CD8-positive, alpha-beta memory T cell (primary cell): ENCODE data around the gene PCBP4. TPM values are rescaled to one million over a fixed set of nuclear protein-coding genes. Genes with fewer than 3 reads are reported as not detected.

ENCODE experiments used
- CTCF ChIA-PET: fragments of 350-600 bp; sonication (Branson Sonifier 250); formaldehyde crosslinking; loops from one replicate; lab custom pipeline; 2021; ENCODE audit warnings: antibody characterized with exemption; lab: Charles Lee
- POLR2A ChIA-PET: fragments of 350-600 bp; sonication (Branson Sonifier 250); formaldehyde crosslinking; loops from one replicate; lab custom pipeline; 2021; ENCODE audit warnings: antibody characterized with exemption; lab: Charles Lee
- DNase-seq, 5 donors: peaks; one replicate each; pipeline versions ENCODE4 v3.0.0 to v3.0.0-alpha.2; 2020 to 2022; ENCODE audit warnings: mixed read lengths in 1 of 5
- H3K27ac ChIP-seq: one replicate; pipeline ENCODE4 v1.7.0; 2013; ENCODE audit warnings: low read depth, mild to moderate bottlenecking, low read length, moderate library complexity
- H3K27me3 ChIP-seq: 2 replicates; pipeline ENCODE4 v1.7.0; 2013; ENCODE audit warnings: low read length, mild to moderate bottlenecking; ENCODE audit not compliant: insufficient read depth, poor library complexity, severe bottlenecking
- H3K36me3 ChIP-seq: 2 replicates; pipeline ENCODE4 v1.7.0; 2013; ENCODE audit warnings: mild to moderate bottlenecking, low read length, moderate library complexity; ENCODE audit not compliant: insufficient read depth
- H3K4me1 ChIP-seq: 2 replicates; pipeline ENCODE4 v1.7.0; 2013; ENCODE audit warnings: mild to moderate bottlenecking, low read length, moderate library complexity; ENCODE audit not compliant: insufficient read depth
- H3K4me3 ChIP-seq: 2 replicates; pipeline ENCODE4 v1.7.0; 2013; ENCODE audit warnings: mild to moderate bottlenecking, low read length
- H3K9me3 ChIP-seq: 2 replicates; pipeline ENCODE4 v1.7.0; 2013; ENCODE audit warnings: mild to moderate bottlenecking, low read length
- H3K27ac Mint-ChIP-seq, 8 donors: one replicate each; pipeline ENCODE4 v1.8.0; 2020 to 2021; ENCODE audit warnings: mixed read lengths in 8 of 8, mild to moderate bottlenecking in 6 of 8, inconsistent platforms in 3 of 8, moderate library complexity in 3 of 8
- H3K27me3 Mint-ChIP-seq, 2 donors: one replicate each; pipeline ENCODE4 v1.8.0; 2020 to 2021; ENCODE audit warnings: mixed read lengths in 2 of 2, mild to moderate bottlenecking in 1 of 2, moderate library complexity in 1 of 2
- H3K36me3 Mint-ChIP-seq, 3 donors: one replicate each; pipeline ENCODE4 v1.8.0; 2020 to 2021; ENCODE audit warnings: mixed read lengths in 3 of 3, inconsistent platforms in 1 of 3, mild to moderate bottlenecking in 1 of 3
- H3K4me1 Mint-ChIP-seq, 3 donors: one replicate each; pipeline ENCODE4 v1.8.0; 2020 to 2021; ENCODE audit warnings: mixed read lengths in 3 of 3, inconsistent platforms in 1 of 3, mild to moderate bottlenecking in 1 of 3
- H3K4me3 Mint-ChIP-seq, 7 donors: one replicate each; pipeline ENCODE4 v1.8.0; 2020 to 2021; ENCODE audit warnings: mixed read lengths in 7 of 7, mild to moderate bottlenecking in 6 of 7, moderate library complexity in 4 of 7, inconsistent platforms in 2 of 7
- H3K9me3 Mint-ChIP-seq, 5 donors: one replicate each; pipeline ENCODE4 v1.8.0; 2020 to 2022; ENCODE audit warnings: mixed read lengths in 5 of 5, mild to moderate bottlenecking in 3 of 5, moderate library complexity in 2 of 5, inconsistent platforms in 1 of 5
- polyA plus RNA-seq: library from polyadenylated mRNA; unstranded; fragments of 300-500 nt; fragmentation: Illumina TruSeq; gene quantifications from one replicate; pipeline ENCODE4 v1.2.3, GENCODE V29; 2021
- total RNA-seq, 2 experiments: library from RNA; stranded (reverse); gene quantifications; one replicate each; pipeline ENCODE4 v1.2.3, GENCODE V29; 2021

Gene PCBP4
- total and polyA plus RNA-seq, 3 experiments from 2014 or later = 9.7 to 12.5 (median 12.5) TPM

DNA sequence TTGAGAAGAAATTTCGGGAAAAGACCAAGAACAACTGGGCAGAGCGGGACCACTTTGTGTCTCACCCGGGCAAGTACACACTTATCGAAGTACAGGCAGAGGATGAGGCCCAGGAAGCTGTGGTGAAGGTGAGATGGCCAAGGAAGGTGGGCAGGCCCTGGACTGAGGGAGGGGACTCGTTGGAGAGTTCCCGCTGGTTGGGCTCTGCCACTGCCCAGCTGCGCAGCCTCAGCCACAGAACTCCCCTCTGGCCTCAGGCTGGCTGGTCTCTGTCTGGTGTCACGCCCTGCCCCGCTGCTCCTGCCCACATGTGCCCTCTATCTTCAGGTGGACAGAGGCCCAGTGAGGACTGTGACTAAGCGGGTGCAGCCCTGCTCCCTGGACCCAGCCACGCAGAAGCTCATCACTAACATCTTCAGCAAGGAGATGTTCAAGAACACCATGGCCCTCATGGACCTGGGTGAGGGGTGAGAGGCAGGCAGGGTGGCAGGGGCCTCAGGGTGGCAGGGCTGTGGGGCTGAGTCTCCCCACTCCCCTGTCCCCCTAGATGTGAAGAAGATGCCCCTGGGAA lies 22.7 kb downstream of the PCBP4 start:
- ChIA-PET CTCF (interaction anchor here (1.2 to 6.2 kb wide), 2 partner anchors 28 to 246 kb away, joined by 3 to 65 read pairs; partner anchors contain the start of genes ABHD14A and ABHD14B), POLR2A (interaction anchor here (0.5 kb wide), 1 partner anchor 1843 kb away, joined by 4 read pairs; no protein-coding TSS in a partner anchor)
- Mint-ChIP-seq H3K4me3 (peak overlapping the region in 2 of 7 donors; percentile 48 to 59), H3K9me3 (no peaks in the 10 kb centered on the region), H3K36me3 (peaks cover 0 to 11% (median 4%) of the 10 kb centered on the region in 3 donors), H3K27ac (no peak overlapping the region), H3K4me1 (peaks cover 16 to 38% (median 21%) of the 10 kb centered on the region in 3 donors), H3K27me3 (no peaks in the 10 kb centered on the region)
- Histone ChIP-seq H3K27me3 (no peaks in the 10 kb centered on the region), H3K27ac (no peak overlapping the region), H3K9me3 (no peaks in the 10 kb centered on the region), H3K4me1 (peaks cover 30% of the 10 kb centered on the region), H3K36me3 (no peaks in the 10 kb centered on the region), H3K4me3 (no peak overlapping the region)
- DNase-seq = no peak

DNA sequence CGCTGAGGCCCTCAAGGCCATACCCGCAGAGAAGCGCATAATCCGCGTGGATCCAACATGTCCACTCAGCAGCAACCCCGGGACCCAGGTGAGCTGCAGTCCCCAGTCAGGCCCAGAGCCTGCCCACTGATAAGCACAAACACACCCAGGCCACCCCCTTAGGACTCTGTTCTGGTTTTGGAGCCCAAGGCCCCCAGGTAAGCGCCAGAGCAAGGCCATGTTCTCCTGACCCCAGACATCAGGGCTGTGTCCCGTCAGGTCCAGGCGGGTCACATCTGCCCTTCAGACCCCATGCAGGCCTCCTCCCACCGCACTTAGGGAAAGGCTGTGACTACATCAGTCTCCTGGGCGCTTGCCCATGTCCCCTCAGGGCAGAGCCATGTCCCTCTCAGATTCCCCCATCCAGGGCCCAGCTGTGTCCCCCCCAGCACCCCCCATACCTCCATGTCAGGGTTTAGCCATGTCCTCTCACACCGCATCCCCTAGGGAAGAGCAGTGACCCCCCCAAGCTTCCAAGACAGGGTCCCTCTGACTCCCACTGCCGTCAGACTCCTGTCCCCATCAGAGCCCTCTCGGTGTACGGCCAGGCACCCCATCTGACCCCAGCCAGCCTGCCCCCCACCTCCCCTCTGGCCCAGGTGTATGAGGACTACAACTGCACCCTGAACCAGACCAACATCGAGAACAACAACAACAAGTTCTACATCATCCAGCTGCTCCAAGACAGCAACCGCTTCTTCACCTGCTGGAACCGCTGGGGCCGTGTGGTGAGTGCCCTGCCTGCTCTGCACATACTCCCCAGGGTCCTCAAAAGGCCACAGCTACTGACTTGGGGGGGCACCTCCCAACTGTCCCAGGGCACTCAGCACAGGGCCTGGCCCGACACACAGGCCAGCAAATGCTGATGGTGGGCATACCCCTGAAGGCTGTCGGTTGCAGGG lies 23.5 kb downstream of the PCBP4 start:
- Histone ChIP-seq H3K4me3 (no peak overlapping the region), H3K27ac (no peak overlapping the region), H3K4me1 (peaks cover 30% of the 10 kb centered on the region), H3K9me3 (no peaks in the 10 kb centered on the region), H3K36me3 (no peaks in the 10 kb centered on the region), H3K27me3 (no peaks in the 10 kb centered on the region)
- H3K4me3 Mint-ChIP-seq = peak overlapping the region; percentile 24 to 89 (median 34)
- peak overlapping the region in 6 of 8 donors; percentile 38 to 92 (median 74) for H3K27ac Mint-ChIP-seq
- no peaks in the 10 kb centered on the region for H3K9me3 Mint-ChIP-seq
- ChIA-PET POLR2A (interaction anchor here (0.5 to 1.7 kb wide), 4 partner anchors 24 to 1842 kb away, joined by 3 to 7 read pairs (median 6); partner anchors contain the start of genes ABHD14B and RPL29), CTCF (interaction anchor here (1.0 to 6.2 kb wide), 10 partner anchors 10 to 247 kb away, joined by 3 to 65 read pairs (median 6); partner anchors contain the start of genes ABHD14A, ABHD14B, ACY1 and RPL29)
- H3K4me1 Mint-ChIP-seq = peaks cover 21 to 44% (median 27%) of the 10 kb centered on the region in 3 donors
- H3K36me3 Mint-ChIP-seq = peaks cover 0 to 17% (median 4%) of the 10 kb centered on the region in 3 donors
- H3K27me3 Mint-ChIP-seq = no peaks in the 10 kb centered on the region
- DNase-seq = no peak

- peaks cover 30% of the 10 kb centered on the region for H3K4me1 ChIP-seq
- Mint-ChIP-seq H3K9me3 (no peaks in the 10 kb centered on the region), H3K36me3 (peaks cover 0 to 23% (median 0%) of the 10 kb centered on the region in 3 donors), H3K4me1 (peaks cover 23 to 50% (median 34%) of the 10 kb centered on the region in 3 donors), H3K27ac (peak overlapping the region; percentile 74 to 97 (median 91)), H3K27me3 (no peaks in the 10 kb centered on the region), H3K4me3 (peak overlapping the region; percentile 86 to 95 (median 92))
- H3K4me3 ChIP-seq = peak overlapping the region; percentile 96
- peaks cover 7% of the 10 kb centered on the region for H3K36me3 ChIP-seq
- peak overlapping the region; percentile 79 for H3K27ac ChIP-seq
- POLR2A ChIA-PET = interaction anchor here (0.6 to 1.7 kb wide), 5 partner anchors 25 to 558 kb away, joined by 3 to 7 read pairs (median 5); partner anchors contain the start of genes ABHD14B, ACY1 and RPL29
- H3K27me3 ChIP-seq = no peaks in the 10 kb centered on the region
- H3K9me3 ChIP-seq = no peaks in the 10 kb centered on the region
- CTCF ChIA-PET = interaction anchor here (0.8 to 6.2 kb wide), 17 partner anchors 8 to 202 kb away, joined by 3 to 65 read pairs (median 5); partner anchors contain the start of genes ABHD14A, ABHD14B, ACY1 and GPR62
- DNase-seq = peak; percentile 26 to 70 (median 42)
These were observed 24.4 kb downstream of the PCBP4 start for GRCh38 chr3:51942603-51943450.

DNA sequence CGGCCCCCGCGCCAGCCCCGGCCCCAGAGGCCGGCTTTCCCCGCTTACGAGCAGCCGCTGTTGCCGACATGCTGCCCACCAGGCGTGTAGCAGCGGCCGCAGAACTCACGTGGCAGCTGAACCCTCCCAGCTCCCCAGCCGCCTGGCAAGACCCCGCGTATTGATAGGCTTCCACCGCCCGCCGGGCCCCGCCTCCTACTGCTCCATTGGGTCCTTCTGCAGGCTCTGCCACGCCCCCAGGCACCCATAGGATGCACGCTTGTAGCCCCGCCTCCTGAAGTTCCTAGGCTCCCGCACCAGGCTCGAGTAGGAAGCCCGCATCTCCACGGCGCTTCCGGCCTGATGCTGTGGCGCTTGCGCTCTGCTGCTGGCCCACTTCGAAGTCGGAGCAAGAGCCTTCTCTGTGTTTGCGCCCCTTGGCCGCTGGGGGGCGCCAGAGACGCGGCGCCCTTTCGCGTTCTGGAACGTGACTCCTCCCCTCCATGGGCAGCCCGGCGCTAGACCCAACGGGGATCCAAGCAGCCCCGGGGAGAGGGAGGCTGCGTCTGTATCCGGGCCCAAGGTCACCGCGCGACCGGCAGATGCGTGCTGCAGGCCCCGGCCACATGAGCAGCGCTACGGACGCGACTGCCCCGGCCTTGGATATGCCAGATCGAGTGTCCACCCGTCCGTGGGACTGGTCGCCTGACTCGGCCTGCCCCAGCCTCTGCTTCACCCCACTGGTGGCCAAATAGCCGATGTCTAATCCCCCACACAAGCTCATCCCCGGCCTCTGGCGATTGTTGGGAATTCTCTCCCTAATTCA lies 25.3 kb downstream of the PCBP4 start, which contains the start of the genes PARP3 and RRP9:
Gene PARP3 (plus strand): TSS at position 566 of the 805 bp plus-strand sequence. CDS start 993 bp downstream, outside the sequence.
Gene RRP9 (minus strand): TSS at position 107 of the 805 bp plus-strand sequence. CDS start 37 bp downstream, at position 70.
- no peaks in the 10 kb centered on the region for H3K9me3 Mint-ChIP-seq
- no peaks in the 10 kb centered on the region for H3K27me3 ChIP-seq
- H3K4me1 Mint-ChIP-seq = peaks cover 23 to 50% (median 34%) of the 10 kb centered on the region in 3 donors
- H3K27ac Mint-ChIP-seq = peak within 1 kb of the TSS; percentile 74 to 97 (median 91)
- peak within 1 kb of the TSS; percentile 96 for H3K4me3 ChIP-seq
- peak; percentile 99 to 100 (median 99) for DNase-seq
- H3K36me3 ChIP-seq = peaks cover 14% of the 10 kb centered on the region
- no peaks in the 10 kb centered on the region for H3K9me3 ChIP-seq
- H3K36me3 Mint-ChIP-seq = peaks cover 0 to 31% (median 0%) of the 10 kb centered on the region in 3 donors
- H3K27me3 Mint-ChIP-seq = no peaks in the 10 kb centered on the region
- peaks cover 30% of the 10 kb centered on the region for H3K4me1 ChIP-seq
- peak within 1 kb of the TSS; percentile 86 to 95 (median 92) for H3K4me3 Mint-ChIP-seq
- H3K27ac ChIP-seq = peak within 1 kb of the TSS; percentile 79
- CTCF ChIA-PET = interaction anchor here (0.6 to 6.2 kb wide), 30 partner anchors 8 to 392 kb away, joined by 3 to 65 read pairs (median 4); partner anchors contain the start of genes ABHD14A, ABHD14B, ACY1 and GPR62
- POLR2A ChIA-PET = interaction anchor here (0.6 to 1.7 kb wide), 6 partner anchors 26 to 54 kb away, joined by 3 to 7 read pairs (median 6); partner anchors contain the start of genes ABHD14A, ABHD14B, ACY1 and RPL29

GRCh38 chr3:51941463-51941797 lies 25.8 kb downstream of the PCBP4 start:
- Histone ChIP-seq H3K4me1 (peaks cover 30% of the 10 kb centered on the region), H3K9me3 (no peaks in the 10 kb centered on the region), H3K4me3 (peak overlapping the region; percentile 89), H3K27me3 (no peaks in the 10 kb centered on the region), H3K27ac (peak overlapping the region; percentile 70), H3K36me3 (peaks cover 20% of the 10 kb centered on the region)
- Mint-ChIP-seq H3K9me3 (no peaks in the 10 kb centered on the region), H3K27ac (peak overlapping the region; percentile 51 to 95 (median 77)), H3K4me3 (peak overlapping the region; percentile 86 to 95 (median 92)), H3K27me3 (no peaks in the 10 kb centered on the region), H3K36me3 (peaks cover 0 to 36% (median 5%) of the 10 kb centered on the region in 3 donors), H3K4me1 (peaks cover 23 to 50% (median 34%) of the 10 kb centered on the region in 3 donors)
- ChIA-PET CTCF (interaction anchor here (0.6 to 6.2 kb wide), 20 partner anchors 9 to 391 kb away, joined by 3 to 65 read pairs (median 4); partner anchors contain the start of genes ABHD14A, ABHD14B, ACY1 and GPR62), POLR2A (interaction anchor here (0.6 to 1.2 kb wide), 4 partner anchors 27 to 41 kb away, joined by 3 to 6 read pairs (median 4); partner anchors contain the start of genes ABHD14A, ABHD14B and ACY1)
- DNase-seq = no peak
